WTC11 (cell line): Measurements from ENCODE around the gene MNT. TPM values are rescaled to one million over a fixed set of nuclear protein-coding genes. Genes with fewer than 3 reads are reported as not detected.
A peak's percentile ranks its signal among the peaks of the same experiment; 100 is the strongest.

Source experiments
- ATAC-seq: fragments of 200-7000 bp; cut with Tn5 transposase; 2 replicates; pipeline ENCODE4 v1.10.0; 2021; ENCODE audit warnings: mild to moderate bottlenecking, moderate library complexity
- Bru-seq: library from RNA; stranded (reverse); fragments of 400-500 nt; gene quantifications from one replicate; lab custom pipeline; 2021; lab: Mats Ljungman, UMichigan
- CTCF ChIA-PET: fragments of 300-600 bp; sonication (Branson Sonifier 250); formaldehyde crosslinking; loops from one replicate; lab custom pipeline; 2021; ENCODE audit warnings: antibody characterized with exemption; lab: Charles Lee
- POLR2A ChIA-PET: fragments of 350-600 bp; sonication (Branson Sonifier 250); formaldehyde crosslinking; loops from one replicate; lab custom pipeline; 2021; ENCODE audit warnings: antibody characterized with exemption; lab: Charles Lee
- DNase-seq: peaks from one replicate; pipeline ENCODE4 v3.0.0; 2021; ENCODE audit warnings: low spot score
- H3K27ac Mint-ChIP-seq: 2 replicates; pipeline ENCODE4 v1.8.0; 2021; ENCODE audit warnings: mixed read lengths
- H3K27me3 Mint-ChIP-seq: 2 replicates; pipeline ENCODE4 v1.8.0; 2021; ENCODE audit warnings: low read depth, mild to moderate bottlenecking, moderate library complexity, mixed read lengths
- H3K36me3 Mint-ChIP-seq: 2 replicates; pipeline ENCODE4 v1.8.0; 2021; ENCODE audit warnings: mixed read lengths
- H3K4me1 Mint-ChIP-seq: 2 replicates; pipeline ENCODE4 v1.8.0; 2022; ENCODE audit warnings: mixed read lengths
- H3K4me3 Mint-ChIP-seq: 2 replicates; pipeline ENCODE4 v1.8.0; 2021; ENCODE audit warnings: mild to moderate bottlenecking, moderate library complexity, mixed read lengths
- H3K9me3 Mint-ChIP-seq: 2 replicates; pipeline ENCODE4 v1.8.0; 2021; ENCODE audit warnings: mixed read lengths
- ATF1 ChIP-seq: sonication (generic); formaldehyde crosslinking; IDR thresholded peaks from 2 replicates; pipeline ENCODE4 v1.8.1; 2023; ENCODE audit warnings: mild to moderate bottlenecking, moderate library complexity, missing genetic modification reagents
- ETV6 ChIP-seq: sonication (generic); formaldehyde crosslinking; IDR thresholded peaks from 2 replicates; pipeline ENCODE4 v1.8.1; 2022; ENCODE audit warnings: mild to moderate bottlenecking, missing genetic modification reagents
- FOXK1 ChIP-seq: sonication (generic); formaldehyde crosslinking; IDR thresholded peaks from 2 replicates; pipeline ENCODE4 v1.8.0; 2022; ENCODE audit warnings: mild to moderate bottlenecking, moderate library complexity, missing genetic modification reagents
- GTF2I ChIP-seq: fragments of 250-450 bp; sonication (Bioruptor Pico); conservative IDR thresholded peaks from 2 replicates; pipeline ENCODE4 v1.4.0; 2021; ENCODE audit warnings: mild to moderate bottlenecking
- SP1 ChIP-seq: sonication (generic); formaldehyde crosslinking; conservative IDR thresholded peaks from 2 replicates; pipeline ENCODE4 v1.8.1; 2022; ENCODE audit warnings: missing genetic modification reagents
- ZNF671 ChIP-seq: fragments of 250-450 bp; sonication (Bioruptor Pico); IDR thresholded peaks from 2 replicates; pipeline ENCODE4 v1.8.0; 2021; ENCODE audit warnings: mild to moderate bottlenecking
- long read RNA-seq, 3 experiments: library from RNA in 1 of 3; library from capped mRNA in 1 of 3; library from polyadenylated mRNA in 1 of 3; unstranded in 2 of 3; stranded (forward) in 1 of 3; transcript quantifications; one replicate each; pipeline ENCODE4 v2.0.0, GENCODE V29; 2021
- total RNA-seq: library from RNA; stranded (reverse); gene quantifications from 3 replicates; pipeline ENCODE4 v1.2.3, GENCODE V29; 2021
- TF ChIP-seq, protein P1 (sequence below): fragments of 250-450 bp; sonication (Bioruptor Pico); IDR thresholded peaks from 2 replicates; pipeline ENCODE4 v1.9.0; 2021; ENCODE audit warnings: mild to moderate bottlenecking
- TF ChIP-seq, protein P2 (sequence below): sonication (generic); formaldehyde crosslinking; IDR thresholded peaks from 2 replicates; pipeline ENCODE4 v1.8.0; 2022; ENCODE audit warnings: mild to moderate bottlenecking, missing genetic modification reagents
- TF ChIP-seq, protein P3 (sequence below): sonication (generic); formaldehyde crosslinking; IDR thresholded peaks from 2 replicates; pipeline ENCODE4 v1.8.0; 2022; ENCODE audit warnings: mild to moderate bottlenecking, missing genetic modification reagents
- TF ChIP-seq, protein P4 (sequence below): sonication (generic); formaldehyde crosslinking; IDR thresholded peaks from 2 replicates; pipeline ENCODE4 v1.8.1; 2023; ENCODE audit warnings: mild to moderate bottlenecking, missing genetic modification reagents, moderate library complexity
- TF ChIP-seq, protein P5 (sequence below): sonication (generic); formaldehyde crosslinking; IDR thresholded peaks from 2 replicates; pipeline ENCODE4 v1.8.1; 2022; ENCODE audit warnings: mild to moderate bottlenecking, moderate library complexity, missing genetic modification reagents
- TF ChIP-seq, protein P6 (sequence below): sonication (generic); formaldehyde crosslinking; IDR thresholded peaks from 2 replicates; pipeline ENCODE4 v1.8.0; 2022; ENCODE audit warnings: missing genetic modification reagents

MNT gene, protein sequence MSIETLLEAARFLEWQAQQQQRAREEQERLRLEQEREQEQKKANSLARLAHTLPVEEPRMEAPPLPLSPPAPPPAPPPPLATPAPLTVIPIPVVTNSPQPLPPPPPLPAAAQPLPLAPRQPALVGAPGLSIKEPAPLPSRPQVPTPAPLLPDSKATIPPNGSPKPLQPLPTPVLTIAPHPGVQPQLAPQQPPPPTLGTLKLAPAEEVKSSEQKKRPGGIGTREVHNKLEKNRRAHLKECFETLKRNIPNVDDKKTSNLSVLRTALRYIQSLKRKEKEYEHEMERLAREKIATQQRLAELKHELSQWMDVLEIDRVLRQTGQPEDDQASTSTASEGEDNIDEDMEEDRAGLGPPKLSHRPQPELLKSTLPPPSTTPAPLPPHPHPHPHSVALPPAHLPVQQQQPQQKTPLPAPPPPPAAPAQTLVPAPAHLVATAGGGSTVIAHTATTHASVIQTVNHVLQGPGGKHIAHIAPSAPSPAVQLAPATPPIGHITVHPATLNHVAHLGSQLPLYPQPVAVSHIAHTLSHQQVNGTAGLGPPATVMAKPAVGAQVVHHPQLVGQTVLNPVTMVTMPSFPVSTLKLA
- total RNA-seq = 18.3 to 21.6 TPM (median 18.4 TPM) in 3 replicates
- percentile 57 among the genes with signal in this experiment for Bru-seq, nascent RNA
- long read RNA-seq, experiment 1, full-length matches to known transcripts = 3 of 22 reads
- long read RNA-seq, experiment 1, partial matches to known transcripts = 1 of 22 reads
- long read RNA-seq, experiment 1, other reads (novel, unspliced or antisense) = 18 of 22 reads
- long read RNA-seq, experiment 2, full-length matches to known transcripts = 3 of 20 reads
- long read RNA-seq, experiment 2, partial matches to known transcripts = 0 of 20 reads
- long read RNA-seq, experiment 2, other reads (novel, unspliced or antisense) = 17 of 20 reads
- long read RNA-seq, experiment 3 = 0 reads

DNA sequence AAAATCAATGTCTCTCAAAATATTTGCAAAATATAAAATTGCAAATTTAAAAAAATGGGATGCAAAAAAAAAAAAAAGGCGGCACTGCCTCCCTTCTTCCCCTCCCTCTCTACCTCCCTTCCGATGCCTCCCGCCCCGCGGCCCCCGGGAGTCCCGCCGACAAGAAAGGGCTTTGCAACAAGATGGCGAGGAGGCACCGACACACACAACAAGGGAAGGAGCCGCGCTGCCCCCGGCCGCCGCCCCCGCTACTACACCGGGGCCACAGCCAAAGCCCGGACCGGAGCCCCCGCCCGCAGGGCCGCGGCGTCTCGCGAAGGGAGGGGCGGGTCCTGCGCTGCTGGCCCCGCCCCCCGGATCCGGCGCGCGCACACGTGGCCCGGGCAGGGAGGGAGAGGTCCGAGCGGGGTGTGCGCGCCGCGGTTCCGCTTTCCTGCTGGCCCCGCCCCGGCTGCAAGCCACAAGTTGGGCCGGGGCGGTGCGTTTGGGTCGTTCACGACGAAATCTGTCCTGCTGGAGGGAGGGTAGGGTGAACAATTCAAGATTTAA lies at the start of gene MNT:
MNT (minus strand) TSS at position 184 of the 549 bp plus-strand sequence. CDS start 348 bp downstream, outside the sequence.
- DNase-seq (peak; percentile 94), ATAC-seq (peak; percentile 11)
- Mint-ChIP-seq H3K4me3 (peak within 1 kb of the TSS; percentile 95), H3K9me3 (no peaks in the 10 kb centered on the region), H3K27me3 (0 out of 2 replicates have a peak, but pooled peaks cover 5% of the 10 kb centered on the region), H3K27ac (peak within 1 kb of the TSS; percentile 100), H3K36me3 (no peaks in the 10 kb centered on the region), H3K4me1 (peaks cover 31% of the 10 kb centered on the region)
- CTCF ChIA-PET = interaction anchor here (0.8 to 7.0 kb wide), 9 partner anchors 8 to 752 kb away, joined by 3 to 60 read pairs (median 6); partner anchors contain the start of gene SGSM2
- POLR2A ChIA-PET = interaction anchor here (0.7 to 1.9 kb wide), 5 partner anchors 8 to 53 kb away, joined by 3 to 13 read pairs (median 5); no protein-coding TSS in a partner anchor
- TF ChIP-seq GTF2I (CRISPR knock-in tag) = no peak
- TF ChIP-seq ATF1 (CRISPR knock-in tag) = no peak
- TF ChIP-seq SP1 = peak; percentile 87
- TF ChIP-seq, protein P1, sequence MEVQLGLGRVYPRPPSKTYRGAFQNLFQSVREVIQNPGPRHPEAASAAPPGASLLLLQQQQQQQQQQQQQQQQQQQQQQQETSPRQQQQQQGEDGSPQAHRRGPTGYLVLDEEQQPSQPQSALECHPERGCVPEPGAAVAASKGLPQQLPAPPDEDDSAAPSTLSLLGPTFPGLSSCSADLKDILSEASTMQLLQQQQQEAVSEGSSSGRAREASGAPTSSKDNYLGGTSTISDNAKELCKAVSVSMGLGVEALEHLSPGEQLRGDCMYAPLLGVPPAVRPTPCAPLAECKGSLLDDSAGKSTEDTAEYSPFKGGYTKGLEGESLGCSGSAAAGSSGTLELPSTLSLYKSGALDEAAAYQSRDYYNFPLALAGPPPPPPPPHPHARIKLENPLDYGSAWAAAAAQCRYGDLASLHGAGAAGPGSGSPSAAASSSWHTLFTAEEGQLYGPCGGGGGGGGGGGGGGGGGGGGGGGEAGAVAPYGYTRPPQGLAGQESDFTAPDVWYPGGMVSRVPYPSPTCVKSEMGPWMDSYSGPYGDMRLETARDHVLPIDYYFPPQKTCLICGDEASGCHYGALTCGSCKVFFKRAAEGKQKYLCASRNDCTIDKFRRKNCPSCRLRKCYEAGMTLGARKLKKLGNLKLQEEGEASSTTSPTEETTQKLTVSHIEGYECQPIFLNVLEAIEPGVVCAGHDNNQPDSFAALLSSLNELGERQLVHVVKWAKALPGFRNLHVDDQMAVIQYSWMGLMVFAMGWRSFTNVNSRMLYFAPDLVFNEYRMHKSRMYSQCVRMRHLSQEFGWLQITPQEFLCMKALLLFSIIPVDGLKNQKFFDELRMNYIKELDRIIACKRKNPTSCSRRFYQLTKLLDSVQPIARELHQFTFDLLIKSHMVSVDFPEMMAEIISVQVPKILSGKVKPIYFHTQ = no peak
- TF ChIP-seq, protein P2, sequence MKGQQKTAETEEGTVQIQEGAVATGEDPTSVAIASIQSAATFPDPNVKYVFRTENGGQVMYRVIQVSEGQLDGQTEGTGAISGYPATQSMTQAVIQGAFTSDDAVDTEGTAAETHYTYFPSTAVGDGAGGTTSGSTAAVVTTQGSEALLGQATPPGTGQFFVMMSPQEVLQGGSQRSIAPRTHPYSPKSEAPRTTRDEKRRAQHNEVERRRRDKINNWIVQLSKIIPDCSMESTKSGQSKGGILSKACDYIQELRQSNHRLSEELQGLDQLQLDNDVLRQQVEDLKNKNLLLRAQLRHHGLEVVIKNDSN (CRISPR knock-in tag) = peak; percentile 69; the same call in 1 of the 2 replicates
- 0 out of 2 replicates have a peak, but pooled peaks have one; percentile 15 for TF ChIP-seq ETV6 (CRISPR knock-in tag)
- TF ChIP-seq, protein P3, sequence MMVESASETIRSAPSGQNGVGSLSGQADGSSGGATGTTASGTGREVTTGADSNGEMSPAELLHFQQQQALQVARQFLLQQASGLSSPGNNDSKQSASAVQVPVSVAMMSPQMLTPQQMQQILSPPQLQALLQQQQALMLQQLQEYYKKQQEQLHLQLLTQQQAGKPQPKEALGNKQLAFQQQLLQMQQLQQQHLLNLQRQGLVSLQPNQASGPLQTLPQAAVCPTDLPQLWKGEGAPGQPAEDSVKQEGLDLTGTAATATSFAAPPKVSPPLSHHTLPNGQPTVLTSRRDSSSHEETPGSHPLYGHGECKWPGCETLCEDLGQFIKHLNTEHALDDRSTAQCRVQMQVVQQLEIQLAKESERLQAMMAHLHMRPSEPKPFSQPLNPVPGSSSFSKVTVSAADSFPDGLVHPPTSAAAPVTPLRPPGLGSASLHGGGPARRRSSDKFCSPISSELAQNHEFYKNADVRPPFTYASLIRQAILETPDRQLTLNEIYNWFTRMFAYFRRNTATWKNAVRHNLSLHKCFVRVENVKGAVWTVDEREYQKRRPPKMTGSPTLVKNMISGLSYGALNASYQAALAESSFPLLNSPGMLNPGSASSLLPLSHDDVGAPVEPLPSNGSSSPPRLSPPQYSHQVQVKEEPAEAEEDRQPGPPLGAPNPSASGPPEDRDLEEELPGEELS (CRISPR knock-in tag) = peak; percentile 37; the same call in 1 of the 2 replicates
- 0 out of 2 replicates have a peak, but pooled peaks have one; percentile 13 for TF ChIP-seq ZNF671
- TF ChIP-seq, protein P4, sequence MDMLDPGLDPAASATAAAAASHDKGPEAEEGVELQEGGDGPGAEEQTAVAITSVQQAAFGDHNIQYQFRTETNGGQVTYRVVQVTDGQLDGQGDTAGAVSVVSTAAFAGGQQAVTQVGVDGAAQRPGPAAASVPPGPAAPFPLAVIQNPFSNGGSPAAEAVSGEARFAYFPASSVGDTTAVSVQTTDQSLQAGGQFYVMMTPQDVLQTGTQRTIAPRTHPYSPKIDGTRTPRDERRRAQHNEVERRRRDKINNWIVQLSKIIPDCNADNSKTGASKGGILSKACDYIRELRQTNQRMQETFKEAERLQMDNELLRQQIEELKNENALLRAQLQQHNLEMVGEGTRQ (CRISPR knock-in tag) = peak; percentile 83
- TF ChIP-seq, protein P5, sequence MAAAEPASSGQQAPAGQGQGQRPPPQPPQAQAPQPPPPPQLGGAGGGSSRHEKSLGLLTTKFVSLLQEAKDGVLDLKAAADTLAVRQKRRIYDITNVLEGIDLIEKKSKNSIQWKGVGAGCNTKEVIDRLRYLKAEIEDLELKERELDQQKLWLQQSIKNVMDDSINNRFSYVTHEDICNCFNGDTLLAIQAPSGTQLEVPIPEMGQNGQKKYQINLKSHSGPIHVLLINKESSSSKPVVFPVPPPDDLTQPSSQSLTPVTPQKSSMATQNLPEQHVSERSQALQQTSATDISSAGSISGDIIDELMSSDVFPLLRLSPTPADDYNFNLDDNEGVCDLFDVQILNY (CRISPR knock-in tag) = 0 out of 2 replicates have a peak, but pooled peaks have one; percentile 37
- peak; percentile 69 for TF ChIP-seq FOXK1 (CRISPR knock-in tag)
- TF ChIP-seq, protein P6, sequence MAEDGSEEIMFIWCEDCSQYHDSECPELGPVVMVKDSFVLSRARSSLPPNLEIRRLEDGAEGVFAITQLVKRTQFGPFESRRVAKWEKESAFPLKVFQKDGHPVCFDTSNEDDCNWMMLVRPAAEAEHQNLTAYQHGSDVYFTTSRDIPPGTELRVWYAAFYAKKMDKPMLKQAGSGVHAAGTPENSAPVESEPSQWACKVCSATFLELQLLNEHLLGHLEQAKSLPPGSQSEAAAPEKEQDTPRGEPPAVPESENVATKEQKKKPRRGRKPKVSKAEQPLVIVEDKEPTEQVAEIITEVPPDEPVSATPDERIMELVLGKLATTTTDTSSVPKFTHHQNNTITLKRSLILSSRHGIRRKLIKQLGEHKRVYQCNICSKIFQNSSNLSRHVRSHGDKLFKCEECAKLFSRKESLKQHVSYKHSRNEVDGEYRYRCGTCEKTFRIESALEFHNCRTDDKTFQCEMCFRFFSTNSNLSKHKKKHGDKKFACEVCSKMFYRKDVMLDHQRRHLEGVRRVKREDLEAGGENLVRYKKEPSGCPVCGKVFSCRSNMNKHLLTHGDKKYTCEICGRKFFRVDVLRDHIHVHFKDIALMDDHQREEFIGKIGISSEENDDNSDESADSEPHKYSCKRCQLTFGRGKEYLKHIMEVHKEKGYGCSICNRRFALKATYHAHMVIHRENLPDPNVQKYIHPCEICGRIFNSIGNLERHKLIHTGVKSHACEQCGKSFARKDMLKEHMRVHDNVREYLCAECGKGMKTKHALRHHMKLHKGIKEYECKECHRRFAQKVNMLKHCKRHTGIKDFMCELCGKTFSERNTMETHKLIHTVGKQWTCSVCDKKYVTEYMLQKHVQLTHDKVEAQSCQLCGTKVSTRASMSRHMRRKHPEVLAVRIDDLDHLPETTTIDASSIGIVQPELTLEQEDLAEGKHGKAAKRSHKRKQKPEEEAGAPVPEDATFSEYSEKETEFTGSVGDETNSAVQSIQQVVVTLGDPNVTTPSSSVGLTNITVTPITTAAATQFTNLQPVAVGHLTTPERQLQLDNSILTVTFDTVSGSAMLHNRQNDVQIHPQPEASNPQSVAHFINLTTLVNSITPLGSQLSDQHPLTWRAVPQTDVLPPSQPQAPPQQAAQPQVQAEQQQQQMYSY (CRISPR knock-in tag) = peak; percentile 97
